Measurements from ENCODE around the gene KRT71. TPM values are rescaled to one million over a fixed set of nuclear protein-coding genes. Genes with fewer than 3 reads are reported as not detected.

KRT71 gene
- total RNA-seq, 1 experiment from 2014 or later: not detected

DNA sequence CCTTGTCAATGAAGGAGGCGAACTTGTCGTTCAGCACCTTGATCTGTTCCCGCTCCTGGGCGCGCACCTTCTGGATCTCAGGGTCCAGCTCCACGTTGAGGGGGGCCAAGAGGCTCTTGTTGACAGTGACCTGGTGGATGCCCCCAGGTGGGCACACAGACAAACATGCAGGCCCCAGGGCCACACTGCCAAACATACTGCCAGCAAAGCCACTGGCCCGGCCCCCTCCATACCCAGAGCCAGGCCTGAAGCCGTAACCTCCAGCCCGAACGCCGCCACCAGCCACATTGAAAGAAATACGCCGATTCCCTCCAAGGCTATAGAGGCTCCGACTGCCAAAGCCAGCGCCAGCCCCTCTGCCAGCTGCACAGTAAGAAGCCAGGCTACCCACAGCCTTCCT, 20.4 kb upstream of the KRT71 start:
- Histone ChIP-seq H3K27me3 (ENCODE audit: insufficient read depth, low read length) (no peaks in the 10 kb centered on the region), H4K20me1 (ENCODE audit: insufficient read depth) (no peaks in the 10 kb centered on the region), H3K79me2 (ENCODE audit: insufficient read depth, low read length) (no peaks in the 10 kb centered on the region), H3K36me3 (ENCODE audit: control insufficient read depth in 1 of 2, insufficient read depth in 2 of 2, low read length in 2 of 2) (no peaks in the 10 kb centered on the region), H3K9me2 (ENCODE audit: insufficient read depth) (no peaks in the 10 kb centered on the region), H3K27ac (ENCODE audit: low read depth, low read length) (no peak overlapping the region), H2AFZ (ENCODE audit: low read depth, low read length, poor library complexity, severe bottlenecking) (no peak overlapping the region), H3K9me3 (ENCODE audit: control insufficient read depth in 1 of 2, insufficient read depth in 1 of 2, low read depth in 1 of 2, low read length in 2 of 2) (no peaks in the 10 kb centered on the region), H3K9ac (ENCODE audit: low read length) (no peak overlapping the region), H3K4me2 (ENCODE audit: low read length) (no peak overlapping the region), H3K4me3 (replicated peaks in 1 of 2; ENCODE audit: low read depth in 1 of 2, low read length in 2 of 2) (no peak overlapping the region), H3K4me1 (ENCODE audit: control insufficient read depth in 1 of 2, insufficient read depth in 2 of 2, low read length in 2 of 2) (no peaks in the 10 kb centered on the region)
- ChIA-PET CTCF (interaction anchor here (0.8 kb wide), 1 partner anchor 306 kb away, joined by 3 read pairs; no protein-coding TSS in a partner anchor), POLR2A (no interaction called here), RAD21 (ENCODE audit: low non-redundant PET in 1 of 2, low total read pairs in 2 of 2, uncharacterized antibody in 2 of 2, unreplicated experiment in 2 of 2) (interaction anchor here in 1 of 2 experiments (1.1 kb wide), 1 partner anchor 9 kb away, joined by 3 read pairs; no protein-coding TSS in a partner anchor)
- no peak for ATAC-seq
- intact Hi-C loops (cut with micrococcal nuclease): no loop called here
- TF ChIP-seq, protein P1, sequence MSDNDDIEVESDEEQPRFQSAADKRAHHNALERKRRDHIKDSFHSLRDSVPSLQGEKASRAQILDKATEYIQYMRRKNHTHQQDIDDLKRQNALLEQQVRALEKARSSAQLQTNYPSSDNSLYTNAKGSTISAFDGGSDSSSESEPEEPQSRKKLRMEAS (IDR thresholded peaks at IDR 0.05): no peak
- TF ChIP-seq EZH2 (IDR thresholded peaks at IDR 0.05) (no peak), SIN3A (IDR thresholded peaks at IDR 0.05; ENCODE audit: low read depth) (no peak), POLR2AphosphoS5 (IDR thresholded peaks at IDR 0.05; ENCODE audit: low read depth, low read length) (no peak)
- TF ChIP-seq, protein P2, sequence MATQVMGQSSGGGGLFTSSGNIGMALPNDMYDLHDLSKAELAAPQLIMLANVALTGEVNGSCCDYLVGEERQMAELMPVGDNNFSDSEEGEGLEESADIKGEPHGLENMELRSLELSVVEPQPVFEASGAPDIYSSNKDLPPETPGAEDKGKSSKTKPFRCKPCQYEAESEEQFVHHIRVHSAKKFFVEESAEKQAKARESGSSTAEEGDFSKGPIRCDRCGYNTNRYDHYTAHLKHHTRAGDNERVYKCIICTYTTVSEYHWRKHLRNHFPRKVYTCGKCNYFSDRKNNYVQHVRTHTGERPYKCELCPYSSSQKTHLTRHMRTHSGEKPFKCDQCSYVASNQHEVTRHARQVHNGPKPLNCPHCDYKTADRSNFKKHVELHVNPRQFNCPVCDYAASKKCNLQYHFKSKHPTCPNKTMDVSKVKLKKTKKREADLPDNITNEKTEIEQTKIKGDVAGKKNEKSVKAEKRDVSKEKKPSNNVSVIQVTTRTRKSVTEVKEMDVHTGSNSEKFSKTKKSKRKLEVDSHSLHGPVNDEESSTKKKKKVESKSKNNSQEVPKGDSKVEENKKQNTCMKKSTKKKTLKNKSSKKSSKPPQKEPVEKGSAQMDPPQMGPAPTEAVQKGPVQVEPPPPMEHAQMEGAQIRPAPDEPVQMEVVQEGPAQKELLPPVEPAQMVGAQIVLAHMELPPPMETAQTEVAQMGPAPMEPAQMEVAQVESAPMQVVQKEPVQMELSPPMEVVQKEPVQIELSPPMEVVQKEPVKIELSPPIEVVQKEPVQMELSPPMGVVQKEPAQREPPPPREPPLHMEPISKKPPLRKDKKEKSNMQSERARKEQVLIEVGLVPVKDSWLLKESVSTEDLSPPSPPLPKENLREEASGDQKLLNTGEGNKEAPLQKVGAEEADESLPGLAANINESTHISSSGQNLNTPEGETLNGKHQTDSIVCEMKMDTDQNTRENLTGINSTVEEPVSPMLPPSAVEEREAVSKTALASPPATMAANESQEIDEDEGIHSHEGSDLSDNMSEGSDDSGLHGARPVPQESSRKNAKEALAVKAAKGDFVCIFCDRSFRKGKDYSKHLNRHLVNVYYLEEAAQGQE (IDR thresholded peaks at IDR 0.05; ENCODE audit: low read depth): no peak
- TF ChIP-seq, protein P3, sequence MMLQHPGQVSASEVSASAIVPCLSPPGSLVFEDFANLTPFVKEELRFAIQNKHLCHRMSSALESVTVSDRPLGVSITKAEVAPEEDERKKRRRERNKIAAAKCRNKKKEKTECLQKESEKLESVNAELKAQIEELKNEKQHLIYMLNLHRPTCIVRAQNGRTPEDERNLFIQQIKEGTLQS (IDR thresholded peaks at IDR 0.05): no peak
- BruUV-seq (replicated peaks): no TSS peak
- DNase-seq (ENCODE audit: low read depth, low spot score): no peak
